OCI-LY1 (cell line): ENCODE results near the gene TRMT44.

ENCODE experiments used
- H2AFZ ChIP-seq: fragments of 200-600 bp; sonication (generic), shearing (Covaris generic); 2 replicates; pipeline ENCODE4 v1.6.0; 2014; ENCODE audit warnings: antibody characterized with exemption, mild to moderate bottlenecking, low read length
- H3F3A ChIP-seq: fragments of 200-600 bp; sonication (generic), shearing (Covaris generic); 2 replicates; pipeline ENCODE4 v1.6.0; 2014; ENCODE audit warnings: mild to moderate bottlenecking, antibody characterized with exemption, low read length, moderate library complexity; ENCODE audit not compliant: insufficient read depth
- H3K27ac ChIP-seq: fragments of 200-600 bp; sonication (generic); 2 replicates; pipeline ENCODE4 v1.5.1; 2014; ENCODE audit warnings: low read length, mixed run types, mild to moderate bottlenecking, low read depth; ENCODE audit not compliant: poor library complexity, severe bottlenecking
- H3K27me3 ChIP-seq: fragments of 200-600 bp; sonication (generic); 2 replicates; pipeline ENCODE4 v1.6.0; 2014; ENCODE audit warnings: antibody characterized with exemption, mild to moderate bottlenecking, low read length, moderate library complexity; ENCODE audit not compliant: insufficient read depth
- H3K36me3 ChIP-seq: fragments of 200-600 bp; sonication (generic); 2 replicates; pipeline ENCODE4 v1.6.1; 2014; ENCODE audit warnings: mild to moderate bottlenecking, antibody characterized with exemption, low read length, moderate library complexity, mixed read lengths; ENCODE audit not compliant: insufficient read depth
- H3K4me1 ChIP-seq: fragments of 200-600 bp; sonication (generic); 2 replicates; pipeline ENCODE4 v1.5.1; 2014; ENCODE audit warnings: mild to moderate bottlenecking, low read length, moderate library complexity; ENCODE audit not compliant: insufficient read depth, severe bottlenecking
- H3K4me2 ChIP-seq: fragments of 200-600 bp; sonication (generic), shearing (Covaris generic); 2 replicates; pipeline ENCODE4 v1.6.1; 2014; ENCODE audit warnings: low read length
- H3K4me3 ChIP-seq: fragments of 200-600 bp; sonication (generic); 2 replicates; pipeline ENCODE4 v1.5.1; 2014; ENCODE audit warnings: low read length, low read depth, mild to moderate bottlenecking, mixed read lengths; ENCODE audit not compliant: poor library complexity, severe bottlenecking
- H3K79me2 ChIP-seq: fragments of 200-600 bp; shearing (Covaris generic); 2 replicates; pipeline ENCODE4 v1.6.1; 2016; ENCODE audit warnings: mixed run types, low read length, mixed read lengths; ENCODE audit not compliant: insufficient read depth
- H3K9ac ChIP-seq: fragments of 200-600 bp; sonication (generic), shearing (Covaris generic); 2 replicates; pipeline ENCODE4 v1.6.1; 2014; ENCODE audit warnings: mild to moderate bottlenecking, low read length, mixed read lengths
- H3K9me2 ChIP-seq: fragments of 200-600 bp; sonication (generic), shearing (Covaris generic); 2 replicates; pipeline ENCODE4 v1.6.1; 2014; ENCODE audit warnings: low read depth, mild to moderate bottlenecking, low read length, mixed read lengths
- H3K9me3 ChIP-seq: fragments of 200-600 bp; shearing (Covaris generic); 2 replicates; pipeline ENCODE4 v1.6.1; 2014; ENCODE audit warnings: low read length, mixed read lengths
- H4K20me1 ChIP-seq: fragments of 200-600 bp; sonication (generic), shearing (Covaris generic); 2 replicates; pipeline ENCODE4 v1.6.0; 2016; ENCODE audit warnings: mild to moderate bottlenecking, low read length; ENCODE audit not compliant: insufficient read depth
- CTCF ChIP-seq: fragments of 200-600 bp; sonication (generic), shearing (Covaris generic); IDR thresholded peaks from 2 replicates; pipeline ENCODE4 v1.5.1; 2017; ENCODE audit warnings: mild to moderate bottlenecking, antibody characterized with exemption, low read length, moderate library complexity, mixed read lengths
- EZH2 ChIP-seq: fragments of 200-600 bp; sonication (generic), shearing (Covaris generic); IDR thresholded peaks from 2 replicates; pipeline ENCODE4 v1.8.0; 2017; ENCODE audit warnings: borderline replicate concordance, mixed run types, mild to moderate bottlenecking, antibody characterized with exemption, low read length, moderate library complexity, mixed read lengths

The TRMT44 gene

GRCh38 chr4:8504279-8505007, 63.9 kb downstream of the TRMT44 start:
- Histone ChIP-seq H2AFZ (no peak overlapping the region), H3K4me1 (no peaks in the 10 kb centered on the region), H3K79me2 (no peaks in the 10 kb centered on the region), H3K9ac (no peak overlapping the region), H3K9me2 (no peaks in the 10 kb centered on the region), H3K9me3 (no peaks in the 10 kb centered on the region), H3K27ac (no peak overlapping the region), H3K4me3 (no peak overlapping the region), H3K4me2 (no peak overlapping the region), H3F3A (no peaks in the 10 kb centered on the region), H3K27me3 (no peaks in the 10 kb centered on the region), H4K20me1 (no peaks in the 10 kb centered on the region), H3K36me3 (no peaks in the 10 kb centered on the region)
- TF ChIP-seq CTCF (no peak), EZH2 (no peak)

GRCh38 chr4:8505229-8505628, 64.7 kb downstream of the TRMT44 start:
- Histone ChIP-seq H3K9me2 (no peaks in the 10 kb centered on the region), H2AFZ (no peak overlapping the region), H3K9ac (no peak overlapping the region), H4K20me1 (no peaks in the 10 kb centered on the region), H3K4me2 (no peak overlapping the region), H3K27me3 (no peaks in the 10 kb centered on the region), H3K36me3 (no peaks in the 10 kb centered on the region), H3K27ac (no peak overlapping the region), H3K9me3 (no peaks in the 10 kb centered on the region), H3K4me1 (no peaks in the 10 kb centered on the region), H3K79me2 (no peaks in the 10 kb centered on the region), H3F3A (no peaks in the 10 kb centered on the region), H3K4me3 (no peak overlapping the region)
- no peak for TF ChIP-seq EZH2
- no peak for TF ChIP-seq CTCF

- Histone ChIP-seq H3K4me1 (no peaks in the 10 kb centered on the region), H3F3A (no peaks in the 10 kb centered on the region), H3K4me3 (no peak overlapping the region), H3K9me3 (no peaks in the 10 kb centered on the region), H3K27ac (no peak overlapping the region), H2AFZ (no peak overlapping the region), H3K27me3 (no peaks in the 10 kb centered on the region), H3K9me2 (no peaks in the 10 kb centered on the region), H3K36me3 (no peaks in the 10 kb centered on the region), H3K79me2 (no peaks in the 10 kb centered on the region), H3K9ac (no peak overlapping the region), H3K4me2 (no peak overlapping the region), H4K20me1 (no peaks in the 10 kb centered on the region)
- no peak for TF ChIP-seq EZH2
- TF ChIP-seq CTCF, result no peak
These were observed 65.4 kb downstream of the TRMT44 start for GRCh38 chr4:8506006-8506372.
